Measurements from ENCODE around the gene ATP5MK.
"Not testable (repeated sequence)": the region's sequence is repeated elsewhere in the genome, so short reads cannot be mapped to it uniquely, and the experiment has no call there.

- not testable (repeated sequence) for TF ChIP-seq MXI1 (IDR thresholded peaks at IDR 0.05; ENCODE audit: low read depth, low read length); EP300 (IDR thresholded peaks at IDR 0.05; ENCODE audit: borderline replicate concordance in 1 of 2, low read depth in 1 of 2, low read length in 1 of 2); TCF12 (IDR thresholded peaks at IDR 0.05); REST (IDR thresholded peaks at IDR 0.05; ENCODE audit: low read depth, low read length); GATA2 (CRISPR knock-in tag; IDR thresholded peaks at IDR 0.05); YY1 (IDR thresholded peaks at IDR 0.05; ENCODE audit: low read depth); RAD21 (IDR thresholded peaks at IDR 0.05; ENCODE audit: low read length); MEF2A (IDR thresholded peaks at IDR 0.05; ENCODE audit: borderline replicate concordance, low read depth); RCOR1 (IDR thresholded peaks at IDR 0.05; ENCODE audit: low read length); ELF1 (IDR thresholded peaks at IDR 0.05)
- TF ChIP-seq, protein P1, sequence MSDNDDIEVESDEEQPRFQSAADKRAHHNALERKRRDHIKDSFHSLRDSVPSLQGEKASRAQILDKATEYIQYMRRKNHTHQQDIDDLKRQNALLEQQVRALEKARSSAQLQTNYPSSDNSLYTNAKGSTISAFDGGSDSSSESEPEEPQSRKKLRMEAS (IDR thresholded peaks at IDR 0.05; ENCODE audit: low read depth) = not testable (repeated sequence)
- TF ChIP-seq, protein P2, sequence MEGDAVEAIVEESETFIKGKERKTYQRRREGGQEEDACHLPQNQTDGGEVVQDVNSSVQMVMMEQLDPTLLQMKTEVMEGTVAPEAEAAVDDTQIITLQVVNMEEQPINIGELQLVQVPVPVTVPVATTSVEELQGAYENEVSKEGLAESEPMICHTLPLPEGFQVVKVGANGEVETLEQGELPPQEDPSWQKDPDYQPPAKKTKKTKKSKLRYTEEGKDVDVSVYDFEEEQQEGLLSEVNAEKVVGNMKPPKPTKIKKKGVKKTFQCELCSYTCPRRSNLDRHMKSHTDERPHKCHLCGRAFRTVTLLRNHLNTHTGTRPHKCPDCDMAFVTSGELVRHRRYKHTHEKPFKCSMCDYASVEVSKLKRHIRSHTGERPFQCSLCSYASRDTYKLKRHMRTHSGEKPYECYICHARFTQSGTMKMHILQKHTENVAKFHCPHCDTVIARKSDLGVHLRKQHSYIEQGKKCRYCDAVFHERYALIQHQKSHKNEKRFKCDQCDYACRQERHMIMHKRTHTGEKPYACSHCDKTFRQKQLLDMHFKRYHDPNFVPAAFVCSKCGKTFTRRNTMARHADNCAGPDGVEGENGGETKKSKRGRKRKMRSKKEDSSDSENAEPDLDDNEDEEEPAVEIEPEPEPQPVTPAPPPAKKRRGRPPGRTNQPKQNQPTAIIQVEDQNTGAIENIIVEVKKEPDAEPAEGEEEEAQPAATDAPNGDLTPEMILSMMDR (IDR thresholded peaks at IDR 0.05) = not testable (repeated sequence)
Observed at GRCh38 chr10:103359493-103359892, 36.8 kb downstream of the ATP5MK start.
